Fibroblast of lung (primary cell): ENCODE results near the gene NF2. TPM values are rescaled to one million over a fixed set of nuclear protein-coding genes. Genes with fewer than 3 reads are reported as not detected.

Source experiments
- DNase-seq, 2 donors: peaks; one replicate each; pipeline versions ENCODE4 v3.0.0 to v3.0.0-alpha.2; 2010; ENCODE audit warnings: low read depth in 2 of 2
- H2AFZ ChIP-seq: 2 replicates; pipeline ENCODE4 v1.5.1; 2012; ENCODE audit warnings: low read length, control low read depth, inconsistent platforms
- H3K27ac ChIP-seq: 2 replicates; pipeline ENCODE4 v1.5.1; 2011; ENCODE audit warnings: low read length, control low read depth; ENCODE audit not compliant: insufficient read depth
- H3K27me3 ChIP-seq: 2 replicates; pipeline ENCODE4 v1.5.1; 2011; ENCODE audit warnings: mild to moderate bottlenecking, low read length; ENCODE audit not compliant: control insufficient read depth, insufficient read depth
- H3K36me3 ChIP-seq: 2 replicates; pipeline ENCODE4 v1.5.1; 2011; ENCODE audit warnings: low read length; ENCODE audit not compliant: control insufficient read depth, insufficient read depth
- H3K4me1 ChIP-seq: 2 replicates; pipeline ENCODE4 v1.5.1; 2011; ENCODE audit warnings: low read length; ENCODE audit not compliant: control insufficient read depth, insufficient read depth; ENCODE audit errors: extremely low read depth
- H3K4me2 ChIP-seq: 2 replicates; pipeline ENCODE4 v1.5.1; 2011; ENCODE audit warnings: low read length, control low read depth; ENCODE audit not compliant: insufficient read depth; ENCODE audit errors: extremely low read depth
- H3K4me3 ChIP-seq, 4 experiments: fragments of 200-600 bp in 1 of 4; sonication (generic) in 1 of 4; replicated peaks in 1 of 4; 2 replicates each; pipeline ENCODE4 v1.5.1; 2011 to 2016; ENCODE audit warnings: low read length in 4 of 4, low read depth in 3 of 4, mild to moderate bottlenecking in 3 of 4, control low read depth in 2 of 4, inconsistent platforms in 1 of 4, mixed read lengths in 1 of 4; ENCODE audit not compliant: insufficient read depth in 1 of 4; ENCODE audit errors: control extremely low read depth in 1 of 4
- H3K79me2 ChIP-seq: 2 replicates; pipeline ENCODE4 v1.5.1; 2012; ENCODE audit warnings: mild to moderate bottlenecking, low read length, inconsistent platforms; ENCODE audit not compliant: control insufficient read depth, insufficient read depth
- H3K9ac ChIP-seq: 2 replicates; pipeline ENCODE4 v1.5.1; 2011; ENCODE audit warnings: mild to moderate bottlenecking, low read length, control low read depth; ENCODE audit not compliant: insufficient read depth
- H3K9me3 ChIP-seq: 2 replicates; pipeline ENCODE4 v1.5.1; 2012; ENCODE audit warnings: low read depth, low read length; ENCODE audit not compliant: control insufficient read depth, insufficient read depth
- H4K20me1 ChIP-seq: 2 replicates; pipeline ENCODE4 v1.5.1; 2011; ENCODE audit warnings: low read length; ENCODE audit not compliant: control insufficient read depth, insufficient read depth; ENCODE audit errors: extremely low read depth
- CTCF ChIP-seq, 2 donors: IDR thresholded peaks in 1 of 2; conservative IDR thresholded peaks in 1 of 2; 1 replicate in 1 of 2; 2 replicates in 1 of 2; pipeline ENCODE4 v1.5.1; 2011 to 2012; ENCODE audit warnings: low read length in 2 of 2, control low read depth in 1 of 2, inconsistent platforms in 1 of 2, low read depth in 1 of 2, mild to moderate bottlenecking in 1 of 2
- EZH2 ChIP-seq: IDR thresholded peaks from 2 replicates; pipeline ENCODE4 v1.5.1; 2012; ENCODE audit warnings: low read length, control low read depth, mild to moderate bottlenecking; ENCODE audit errors: missing control alignments
- polyA plus RNA-seq, 2 donors: library from polyadenylated mRNA; depleted of rRNA in 1 of 2; stranded (reverse) in 1 of 2; unstranded in 1 of 2; fragments of >200 nt; gene quantifications; 2 replicates each; pipeline ENCODE4 v1.2.1, GENCODE V29; 2011 to 2012; ENCODE audit warnings: missing spikeins in 1 of 2
- total RNA-seq: library from RNA; depleted of rRNA; stranded (reverse); fragments of >200 nt; gene quantifications from 2 replicates; pipeline ENCODE4 v1.2.1, GENCODE V29; 2014

Gene NF2
- total and polyA plus RNA-seq, 2 donors (not counting 1 experiment from before 2014, with no cell fraction given), result 55.5 to 80.9 TPM

- TF ChIP-seq CTCF (conservative IDR thresholded peaks at IDR 0.05 in 1 of 2, IDR thresholded peaks at IDR 0.05 in 1 of 2; ENCODE audit: low read depth in 1 of 2, low read length in 2 of 2) (no peak), EZH2 (no peak)
- Histone ChIP-seq H3K9ac (no peak overlapping the region), H4K20me1 (no peaks in the 10 kb centered on the region), H2AFZ (no peak overlapping the region), H3K27ac (no peak overlapping the region), H3K27me3 (no peaks in the 10 kb centered on the region), H3K9me3 (no peaks in the 10 kb centered on the region), H3K4me3 (no peak overlapping the region), H3K36me3 (no peaks in the 10 kb centered on the region), H3K79me2 (no peaks in the 10 kb centered on the region), H3K4me1 (no peaks in the 10 kb centered on the region), H3K4me2 (no peak overlapping the region)
- no peak for DNase-seq
Observed at GRCh38 chr22:29735416-29735815, 132.0 kb downstream of the NF2 start.

GRCh38 chr22:29737251-29738117, 134.1 kb downstream of the NF2 start:
- Histone ChIP-seq H3K9ac (no peak overlapping the region), H3K4me2 (no peak overlapping the region), H3K79me2 (no peaks in the 10 kb centered on the region), H3K27me3 (no peaks in the 10 kb centered on the region), H3K27ac (no peak overlapping the region), H4K20me1 (no peaks in the 10 kb centered on the region), H3K9me3 (no peaks in the 10 kb centered on the region), H3K4me3 (no peak overlapping the region), H3K36me3 (no peaks in the 10 kb centered on the region), H2AFZ (no peak overlapping the region), H3K4me1 (no peaks in the 10 kb centered on the region)
- DNase-seq, result peak; percentile 11 to 21
- TF ChIP-seq EZH2, result no peak

GRCh38 chr22:29738118-29738815, 134.8 kb downstream of the NF2 start:
- no peak overlapping the region for H3K4me2 ChIP-seq
- no peaks in the 10 kb centered on the region for H3K9me3 ChIP-seq
- H3K4me3 ChIP-seq, result no peak overlapping the region
- no peak overlapping the region for H3K27ac ChIP-seq
- no peaks in the 10 kb centered on the region for H3K36me3 ChIP-seq
- H3K79me2 ChIP-seq, result no peaks in the 10 kb centered on the region
- no peaks in the 10 kb centered on the region for H4K20me1 ChIP-seq
- no peak overlapping the region for H2AFZ ChIP-seq
- H3K4me1 ChIP-seq, result no peaks in the 10 kb centered on the region
- DNase-seq, result no peak
- no peaks in the 10 kb centered on the region for H3K27me3 ChIP-seq
- no peak overlapping the region for H3K9ac ChIP-seq
- no peak for TF ChIP-seq CTCF (conservative IDR thresholded peaks at IDR 0.05 in 1 of 2, IDR thresholded peaks at IDR 0.05 in 1 of 2; ENCODE audit: low read depth in 1 of 2, low read length in 2 of 2)
- no peak for TF ChIP-seq EZH2
